ENCODE data around the gene CCDC192. TPM values are rescaled to one million over a fixed set of nuclear protein-coding genes. Genes with fewer than 3 reads are reported as not detected.

CCDC192 gene
- total RNA-seq, 3 donors from 2014 or later, result 1.3 TPM; not detected in 2

GRCh38 chr5:127754706-127755105 is 51.5 kb downstream of the CCDC192 start:
- no peaks in the 10 kb centered on the region for H3K36me3 ChIP-seq
- H3K9me3 ChIP-seq, result no peaks in the 10 kb centered on the region
- intact Hi-C loops (cut with DNase I; ENCODE audit: low total_unique reads), result no loop called here
- H3K27ac ChIP-seq, result no peak overlapping the region
- no peak overlapping the region for H3K4me3 ChIP-seq
- H3K4me1 ChIP-seq, result no peaks in the 10 kb centered on the region
- no peaks in the 10 kb centered on the region for H3K27me3 ChIP-seq
- DNase-seq (ENCODE audit: low spot score in 2 of 2), result no peak
- TF ChIP-seq POLR2A (IDR thresholded peaks at IDR 0.05) (no peak), CTCF (IDR thresholded peaks at IDR 0.05) (no peak), POLR2AphosphoS5 (IDR thresholded peaks at IDR 0.05) (no peak)

- Histone ChIP-seq H3K27me3 (no peaks in the 10 kb centered on the region), H3K4me3 (no peak overlapping the region), H3K4me1 (no peaks in the 10 kb centered on the region), H3K9me3 (no peaks in the 10 kb centered on the region), H3K36me3 (no peaks in the 10 kb centered on the region), H3K27ac (peak overlapping the region in 1 of 2 donors; percentile 33)
- intact Hi-C loops (cut with DNase I; ENCODE audit: low total_unique reads), result no loop called here
- no peak for DNase-seq (ENCODE audit: low spot score in 2 of 2)
- TF ChIP-seq POLR2A (IDR thresholded peaks at IDR 0.05) (no peak), CTCF (IDR thresholded peaks at IDR 0.05) (peak; percentile 23 to 57 (median 51)), POLR2AphosphoS5 (IDR thresholded peaks at IDR 0.05) (no peak)
Observed at GRCh38 chr5:127757576-127757975, 54.4 kb downstream of the CCDC192 start.

GRCh38 chr5:127758766-127759283 is 55.6 kb downstream of the CCDC192 start:
- no peaks in the 10 kb centered on the region for H3K4me1 ChIP-seq
- H3K36me3 ChIP-seq, result no peaks in the 10 kb centered on the region
- no peaks in the 10 kb centered on the region for H3K27me3 ChIP-seq
- no peak for DNase-seq (ENCODE audit: low spot score in 2 of 2)
- intact Hi-C loops (cut with DNase I; ENCODE audit: low total_unique reads), result no loop called here
- H3K27ac ChIP-seq, result peak overlapping the region; percentile 7 to 16
- no peaks in the 10 kb centered on the region for H3K9me3 ChIP-seq
- no peak overlapping the region for H3K4me3 ChIP-seq
- TF ChIP-seq POLR2AphosphoS5 (IDR thresholded peaks at IDR 0.05), result no peak
- TF ChIP-seq POLR2A (IDR thresholded peaks at IDR 0.05), result no peak
- TF ChIP-seq CTCF (IDR thresholded peaks at IDR 0.05), result no peak

GRCh38 chr5:127761869-127762268 is 58.7 kb downstream of the CCDC192 start:
- intact Hi-C loops (cut with DNase I; ENCODE audit: low total_unique reads), result no loop called here
- Histone ChIP-seq H3K4me3 (no peak overlapping the region), H3K9me3 (no peaks in the 10 kb centered on the region), H3K36me3 (no peaks in the 10 kb centered on the region), H3K27me3 (no peaks in the 10 kb centered on the region), H3K27ac (no peak overlapping the region), H3K4me1 (no peaks in the 10 kb centered on the region)
- TF ChIP-seq POLR2A (IDR thresholded peaks at IDR 0.05), result no peak
- no peak for TF ChIP-seq CTCF (IDR thresholded peaks at IDR 0.05)
- no peak for TF ChIP-seq POLR2AphosphoS5 (IDR thresholded peaks at IDR 0.05)
- DNase-seq (ENCODE audit: low spot score in 2 of 2), result no peak

GRCh38 chr5:127762412-127762811 is 59.2 kb downstream of the CCDC192 start:
- TF ChIP-seq CTCF (IDR thresholded peaks at IDR 0.05) (no peak), POLR2A (IDR thresholded peaks at IDR 0.05) (no peak), POLR2AphosphoS5 (IDR thresholded peaks at IDR 0.05) (no peak)
- H3K9me3 ChIP-seq, result no peaks in the 10 kb centered on the region
- H3K36me3 ChIP-seq, result no peaks in the 10 kb centered on the region
- H3K4me1 ChIP-seq, result no peaks in the 10 kb centered on the region
- H3K4me3 ChIP-seq, result no peak overlapping the region
- intact Hi-C loops (cut with DNase I; ENCODE audit: low total_unique reads), result no loop called here
- H3K27me3 ChIP-seq, result no peaks in the 10 kb centered on the region
- H3K27ac ChIP-seq, result no peak overlapping the region
- no peak for DNase-seq (ENCODE audit: low spot score in 2 of 2)
